GM23248 (cell line): ENCODE measurements around the gene SIK2. TPM values are rescaled to one million over a fixed set of nuclear protein-coding genes. Genes with fewer than 3 reads are reported as not detected.

Experiments
- DNase-seq: peaks from one replicate; pipeline ENCODE4 v3.0.0-alpha.2; 2015
- H2AFZ ChIP-seq: fragments of 200-600 bp; sonication (generic); 2 replicates; pipeline ENCODE4 v1.6.1; 2016; ENCODE audit warnings: antibody characterized with exemption
- H3F3A ChIP-seq: fragments of 200-600 bp; sonication (generic); 2 replicates; pipeline ENCODE4 v1.6.1; 2016; ENCODE audit warnings: mild to moderate bottlenecking, antibody characterized with exemption, mixed run types; ENCODE audit not compliant: insufficient read depth
- H3K27ac ChIP-seq: fragments of 200-600 bp; sonication (generic); 2 replicates; pipeline ENCODE4 v1.5.1; 2016; ENCODE audit warnings: mild to moderate bottlenecking
- H3K27me3 ChIP-seq: fragments of 200-600 bp; sonication (generic); replicated peaks from 2 replicates; pipeline ENCODE4 v1.6.1; 2016; ENCODE audit warnings: mild to moderate bottlenecking; ENCODE audit not compliant: insufficient read depth
- H3K36me3 ChIP-seq: fragments of 200-600 bp; sonication (generic); 2 replicates; pipeline ENCODE4 v1.6.1; 2016; ENCODE audit warnings: low read depth, mild to moderate bottlenecking
- H3K4me1 ChIP-seq: fragments of 200-600 bp; sonication (generic); 2 replicates; pipeline ENCODE4 v1.6.1; 2016; ENCODE audit warnings: mild to moderate bottlenecking; ENCODE audit not compliant: insufficient read depth
- H3K4me2 ChIP-seq: fragments of 200-600 bp; sonication (generic); one replicate; pipeline ENCODE4 v1.6.1; 2016; ENCODE audit warnings: mild to moderate bottlenecking; ENCODE audit not compliant: unreplicated experiment
- H3K4me3 ChIP-seq: fragments of 200-600 bp; sonication (generic); 2 replicates; pipeline ENCODE4 v1.5.1; 2016; ENCODE audit warnings: mild to moderate bottlenecking
- H3K79me2 ChIP-seq: fragments of 200-600 bp; sonication (generic); 2 replicates; pipeline ENCODE4 v1.6.1; 2016; ENCODE audit warnings: mild to moderate bottlenecking; ENCODE audit not compliant: insufficient read depth
- H3K9ac ChIP-seq: fragments of 200-600 bp; sonication (generic); 2 replicates; pipeline ENCODE4 v1.6.1; 2016; ENCODE audit warnings: mild to moderate bottlenecking
- H3K9me2 ChIP-seq: fragments of 200-600 bp; sonication (generic); 2 replicates; pipeline ENCODE4 v1.6.1; 2016; ENCODE audit warnings: mixed run types, mild to moderate bottlenecking, moderate library complexity; ENCODE audit not compliant: insufficient read depth
- H3K9me3 ChIP-seq: fragments of 200-600 bp; sonication (generic); one replicate; pipeline ENCODE4 v1.6.1; 2017; ENCODE audit warnings: low read depth
- H4K20me1 ChIP-seq: fragments of 200-600 bp; sonication (generic); 2 replicates; pipeline ENCODE4 v1.6.0; 2016; ENCODE audit not compliant: insufficient read depth
- EZH2 ChIP-seq: fragments of 200-600 bp; sonication (generic); IDR thresholded peaks from 2 replicates; pipeline ENCODE4 v1.6.1; 2018; ENCODE audit warnings: antibody characterized with exemption, mild to moderate bottlenecking; ENCODE audit not compliant: insufficient read depth, poor library complexity, severe bottlenecking
- EZH2phosphoT487 ChIP-seq: fragments of 200-600 bp; sonication (generic); IDR thresholded peaks from 2 replicates; pipeline ENCODE4 v1.6.1; 2018; ENCODE audit warnings: antibody characterized with exemption, moderate library complexity, mild to moderate bottlenecking, low read depth; ENCODE audit not compliant: insufficient read depth
- WGBS, 2 experiments: methylation state at CpG; one replicate each; pipeline ENCODE4 v1.1.6; 2015 to 2017; ENCODE audit warnings: low lambda C conversion rate in 2 of 2, low coverage in 1 of 2; ENCODE audit errors: missing lambda C conversion rate in 2 of 2; 5-methylcytosine and 5-hydroxymethylcytosine counted together
- in situ Hi-C: fragments of 300-500 bp; cut with MboI; formaldehyde crosslinking; loops from 2 replicates; pipeline ENCODE4 v1.15.0; 2020
- polyA plus RNA-seq: library from polyadenylated mRNA; unstranded; fragments of >200 nt; fragmentation: Nextera tagmentation; extraction: Ambion mirVana; gene quantifications from 2 replicates; pipeline ENCODE4 v1.2.1, GENCODE V29; 2016
- total RNA-seq: library from RNA; depleted of rRNA; stranded (reverse); fragments of >200 nt; shearing (Covaris generic); gene quantifications from 2 replicates; pipeline ENCODE4 v1.2.3, GENCODE V29; 2014

The SIK2 gene
- total and polyA plus RNA-seq, 2 experiments from 2014 or later: 5.9 to 14.8 TPM

- Histone ChIP-seq H4K20me1 (no peaks in the 10 kb centered on the region), H3K27ac (peak overlapping the region; percentile 99), H3K9ac (peak overlapping the region; percentile 93), H3K27me3 (no peaks in the 10 kb centered on the region), H3K9me2 (no peaks in the 10 kb centered on the region), H3K79me2 (no peaks in the 10 kb centered on the region), H3F3A (peaks cover 52% of the 10 kb centered on the region), H3K9me3 (no peaks in the 10 kb centered on the region), H2AFZ (peak overlapping the region; percentile 15; the same call in 1 of the 2 replicates), H3K36me3 (no peaks in the 10 kb centered on the region), H3K4me1 (peaks cover 53% of the 10 kb centered on the region), H3K4me3 (no peak overlapping the region), H3K4me2 (peak overlapping the region; percentile 28)
- peak; percentile 93 for DNase-seq
- TF ChIP-seq EZH2 (no peak), EZH2phosphoT487 (no peak)
- in situ Hi-C loops: no loop called here
- WGBS, 2 experiments: 2 to 6% methylated on average over 7 of the region's 7 CpGs
Observed at GRCh38 chr11:111733016-111733415, 130.8 kb downstream of the SIK2 start.

GRCh38 chr11:111733611-111734088 lies 131.4 kb downstream of the SIK2 start:
- TF ChIP-seq EZH2 (no peak), EZH2phosphoT487 (no peak)
- no peak overlapping the region for H3K4me3 ChIP-seq
- in situ Hi-C loops: no loop called here
- H3K27me3 ChIP-seq: no peaks in the 10 kb centered on the region
- peak; percentile 48 for DNase-seq
- H3K4me2 ChIP-seq: peak overlapping the region; percentile 28
- H3K9me2 ChIP-seq: no peaks in the 10 kb centered on the region
- no peaks in the 10 kb centered on the region for H3K36me3 ChIP-seq
- no peaks in the 10 kb centered on the region for H3K79me2 ChIP-seq
- peak overlapping the region; percentile 15; the same call in 1 of the 2 replicates for H2AFZ ChIP-seq
- peaks cover 58% of the 10 kb centered on the region for H3F3A ChIP-seq
- H4K20me1 ChIP-seq: no peaks in the 10 kb centered on the region
- WGBS, 2 experiments: 27 to 30% methylated on average over 9 of the region's 9 CpGs
- H3K9me3 ChIP-seq: no peaks in the 10 kb centered on the region
- H3K27ac ChIP-seq: peak overlapping the region; percentile 99
- H3K9ac ChIP-seq: peak overlapping the region; percentile 93
- peaks cover 57% of the 10 kb centered on the region for H3K4me1 ChIP-seq

- Histone ChIP-seq H3K36me3 (no peaks in the 10 kb centered on the region), H3K9me2 (no peaks in the 10 kb centered on the region), H3K27ac (peak overlapping the region; percentile 99), H3K9ac (peak overlapping the region; percentile 93), H3K4me3 (0 out of 2 replicates have a peak overlapping the region, but pooled peaks have one; percentile 61), H4K20me1 (no peaks in the 10 kb centered on the region), H3K9me3 (no peaks in the 10 kb centered on the region), H2AFZ (0 out of 2 replicates have a peak overlapping the region, but pooled peaks have one; percentile 70), H3K79me2 (no peaks in the 10 kb centered on the region), H3K27me3 (no peaks in the 10 kb centered on the region), H3K4me2 (peak overlapping the region; percentile 81), H3F3A (peaks cover 58% of the 10 kb centered on the region), H3K4me1 (peaks cover 57% of the 10 kb centered on the region)
- WGBS, 2 experiments: 54% methylated on average over 8 of the region's 8 CpGs
- peak; percentile 55 for DNase-seq
- in situ Hi-C loops: no loop called here
- TF ChIP-seq EZH2phosphoT487 (no peak), EZH2 (no peak)
Observed at GRCh38 chr11:111734101-111734953, 132.1 kb downstream of the SIK2 start.

GRCh38 chr11:111734954-111735261 lies 132.7 kb downstream of the SIK2 start:
- H3K4me1 ChIP-seq: peaks cover 57% of the 10 kb centered on the region
- H3K9me2 ChIP-seq: no peaks in the 10 kb centered on the region
- WGBS, 2 experiments: 4 to 5% methylated on average over 6 of the region's 6 CpGs
- in situ Hi-C loops: no loop called here
- H3K4me2 ChIP-seq: peak overlapping the region; percentile 81
- no peak for TF ChIP-seq EZH2phosphoT487
- TF ChIP-seq EZH2: no peak
- H3K27me3 ChIP-seq: no peaks in the 10 kb centered on the region
- H3K27ac ChIP-seq: peak overlapping the region; percentile 99
- no peaks in the 10 kb centered on the region for H4K20me1 ChIP-seq
- peak overlapping the region; percentile 70; the same call in 1 of the 2 replicates for H2AFZ ChIP-seq
- no peaks in the 10 kb centered on the region for H3K79me2 ChIP-seq
- H3K4me3 ChIP-seq: peak overlapping the region; percentile 61
- DNase-seq: no peak
- no peaks in the 10 kb centered on the region for H3K9me3 ChIP-seq
- H3K9ac ChIP-seq: peak overlapping the region; percentile 93
- peaks cover 58% of the 10 kb centered on the region for H3F3A ChIP-seq
- no peaks in the 10 kb centered on the region for H3K36me3 ChIP-seq
